WERI-Rb-1 (cell line): ENCODE data around the gene TMEM50A.

Source experiments
- DNase-seq: peaks from one replicate; pipeline ENCODE4 v3.0.0-alpha.2; 2020
- H3K27ac ChIP-seq: fragments of 250-450 bp; sonication (Bioruptor Pico); 2 replicates; pipeline ENCODE4 v1.5.1; 2020; ENCODE audit warnings: mild to moderate bottlenecking, moderate library complexity
- H3K27me3 ChIP-seq: fragments of 250-450 bp; sonication (Bioruptor Pico); 2 replicates; pipeline ENCODE4 v1.5.1; 2021; ENCODE audit warnings: mild to moderate bottlenecking, low read depth, moderate library complexity; ENCODE audit not compliant: insufficient read depth, severe bottlenecking
- H3K36me3 ChIP-seq: fragments of 250-450 bp; sonication (Bioruptor Pico); 2 replicates; pipeline ENCODE4 v1.5.1; 2020; ENCODE audit warnings: mild to moderate bottlenecking, moderate library complexity
- H3K4me3 ChIP-seq: 2 replicates; pipeline ENCODE4 v1.5.1; 2011; ENCODE audit warnings: low read depth, mild to moderate bottlenecking, control low read depth, low read length
- H3K9me3 ChIP-seq: fragments of 250-450 bp; sonication (Bioruptor Pico); 2 replicates; pipeline ENCODE4 v1.5.1; 2021; ENCODE audit warnings: mild to moderate bottlenecking, moderate library complexity; ENCODE audit not compliant: severe bottlenecking
- TF ChIP-seq, protein P1 (sequence below): IDR thresholded peaks from 2 replicates; pipeline ENCODE4 v1.5.1; 2011; ENCODE audit warnings: low read depth, mild to moderate bottlenecking, control low read depth, inconsistent platforms, low read length

The TMEM50A gene

DNA sequence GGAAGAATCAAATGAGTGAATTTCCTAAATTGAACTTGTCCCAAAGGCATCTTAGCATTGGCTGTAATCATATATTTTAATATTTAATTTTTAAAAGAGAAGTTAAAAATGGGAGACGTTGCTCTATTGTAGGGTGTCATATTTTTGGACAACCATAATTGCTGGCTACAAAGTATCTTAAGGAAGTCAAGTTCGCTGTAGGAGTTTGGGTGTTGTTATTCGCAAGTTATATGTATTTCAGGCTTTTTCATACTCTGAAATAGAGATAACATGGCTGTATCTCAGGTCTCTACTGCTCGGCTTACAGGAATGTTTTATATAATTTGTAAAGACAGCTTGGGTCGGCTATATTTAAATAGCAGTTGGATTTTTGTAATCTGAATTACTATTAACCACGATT is 852 bp downstream of the TMEM50A start:
- Histone ChIP-seq H3K4me3 (peak overlapping the region; percentile 97), H3K9me3 (no peaks in the 10 kb centered on the region), H3K27me3 (no peaks in the 10 kb centered on the region), H3K27ac (peak overlapping the region; percentile 94), H3K36me3 (peaks cover 20% of the 10 kb centered on the region)
- DNase-seq, result no peak
- TF ChIP-seq, protein P1, sequence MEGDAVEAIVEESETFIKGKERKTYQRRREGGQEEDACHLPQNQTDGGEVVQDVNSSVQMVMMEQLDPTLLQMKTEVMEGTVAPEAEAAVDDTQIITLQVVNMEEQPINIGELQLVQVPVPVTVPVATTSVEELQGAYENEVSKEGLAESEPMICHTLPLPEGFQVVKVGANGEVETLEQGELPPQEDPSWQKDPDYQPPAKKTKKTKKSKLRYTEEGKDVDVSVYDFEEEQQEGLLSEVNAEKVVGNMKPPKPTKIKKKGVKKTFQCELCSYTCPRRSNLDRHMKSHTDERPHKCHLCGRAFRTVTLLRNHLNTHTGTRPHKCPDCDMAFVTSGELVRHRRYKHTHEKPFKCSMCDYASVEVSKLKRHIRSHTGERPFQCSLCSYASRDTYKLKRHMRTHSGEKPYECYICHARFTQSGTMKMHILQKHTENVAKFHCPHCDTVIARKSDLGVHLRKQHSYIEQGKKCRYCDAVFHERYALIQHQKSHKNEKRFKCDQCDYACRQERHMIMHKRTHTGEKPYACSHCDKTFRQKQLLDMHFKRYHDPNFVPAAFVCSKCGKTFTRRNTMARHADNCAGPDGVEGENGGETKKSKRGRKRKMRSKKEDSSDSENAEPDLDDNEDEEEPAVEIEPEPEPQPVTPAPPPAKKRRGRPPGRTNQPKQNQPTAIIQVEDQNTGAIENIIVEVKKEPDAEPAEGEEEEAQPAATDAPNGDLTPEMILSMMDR, result no peak

DNA sequence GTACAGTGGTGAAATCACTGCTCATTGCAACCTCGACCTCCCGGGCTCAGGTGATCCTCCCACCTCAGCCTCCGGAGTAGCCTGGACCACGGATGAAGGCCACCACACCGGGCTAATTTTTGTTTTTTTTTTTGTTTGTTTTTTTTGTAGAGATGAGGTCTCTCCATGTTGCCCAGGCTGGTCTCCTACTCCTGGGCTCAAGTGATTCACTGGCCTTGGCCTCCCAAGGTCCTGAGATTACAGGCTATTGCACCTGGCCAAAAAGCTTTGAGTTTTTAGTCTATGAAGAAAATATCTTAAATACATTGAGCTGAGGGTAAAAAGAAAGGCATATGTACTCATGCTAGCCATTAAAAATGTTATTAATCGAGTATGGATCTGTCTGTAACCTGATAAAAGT is 3.6 kb downstream of the TMEM50A start:
- Histone ChIP-seq H3K36me3 (peaks cover 37% of the 10 kb centered on the region), H3K9me3 (no peaks in the 10 kb centered on the region), H3K4me3 (no peak overlapping the region), H3K27ac (no peak overlapping the region), H3K27me3 (no peaks in the 10 kb centered on the region)
- no peak for DNase-seq
- TF ChIP-seq, protein P1, result no peak

DNA sequence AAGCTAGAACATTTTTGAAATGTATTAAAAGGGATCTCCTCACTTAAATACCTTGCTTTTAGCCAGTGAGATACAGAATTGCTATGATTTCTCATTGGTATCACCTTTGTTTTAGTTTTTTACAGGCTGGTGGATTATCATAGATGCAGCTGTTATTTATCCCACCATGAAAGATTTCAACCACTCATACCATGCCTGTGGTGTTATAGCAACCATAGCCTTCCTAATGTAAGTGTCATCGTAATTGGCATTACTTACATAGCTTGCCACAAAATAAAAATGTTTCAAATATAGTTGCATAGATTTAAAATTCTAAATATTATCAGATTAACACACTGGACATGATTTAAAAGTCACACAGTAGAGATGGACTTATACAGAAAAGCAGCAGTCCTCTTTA is 4.7 kb downstream of the TMEM50A start:
- no peak for DNase-seq
- Histone ChIP-seq H3K9me3 (no peaks in the 10 kb centered on the region), H3K27ac (no peak overlapping the region), H3K36me3 (peaks cover 38% of the 10 kb centered on the region), H3K27me3 (no peaks in the 10 kb centered on the region), H3K4me3 (no peak overlapping the region)
- TF ChIP-seq, protein P1, result no peak

DNA sequence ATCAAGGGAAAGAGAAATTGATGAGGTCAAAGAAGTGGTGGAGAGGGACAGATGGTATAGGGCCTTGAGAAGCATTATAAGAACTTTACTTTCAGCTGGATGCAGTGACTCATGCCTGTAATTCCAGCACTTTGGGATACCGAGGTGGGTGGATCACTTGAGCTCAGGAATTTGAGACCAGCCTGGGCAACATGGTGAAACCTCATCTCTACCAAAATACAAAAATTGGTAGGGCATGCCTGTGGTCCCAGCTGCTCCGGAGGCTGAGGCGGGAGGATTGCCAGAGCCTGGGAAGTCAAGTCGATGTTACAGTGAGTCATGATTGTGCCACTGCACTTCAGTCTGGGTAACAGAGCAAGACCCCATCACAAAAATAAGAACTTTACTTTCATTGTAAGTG is 5.7 kb downstream of the TMEM50A start:
- Histone ChIP-seq H3K4me3 (no peak overlapping the region), H3K27me3 (no peaks in the 10 kb centered on the region), H3K27ac (no peak overlapping the region), H3K36me3 (peaks cover 38% of the 10 kb centered on the region), H3K9me3 (no peaks in the 10 kb centered on the region)
- TF ChIP-seq, protein P1, result no peak
- no peak for DNase-seq

DNA sequence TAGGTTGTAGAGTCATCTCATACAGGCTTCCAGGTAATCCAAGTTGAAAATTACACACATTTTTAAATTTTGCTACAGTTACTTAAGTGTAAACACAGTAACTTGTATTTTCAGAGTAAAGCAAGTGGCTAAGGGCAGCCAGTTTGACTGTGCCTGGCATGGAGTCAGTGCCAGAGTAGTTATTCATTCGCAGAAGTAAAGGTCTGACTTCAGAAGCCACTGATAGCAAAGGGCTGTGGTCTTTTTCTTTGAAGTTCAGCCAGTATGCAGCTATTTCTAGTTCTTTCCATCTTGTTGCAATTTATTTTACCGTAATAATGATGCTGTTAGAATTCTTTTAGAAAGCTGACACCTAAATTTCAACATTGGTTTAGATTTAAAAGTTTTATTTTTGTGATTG is 9.4 kb downstream of the TMEM50A start:
- H3K9me3 ChIP-seq, result no peaks in the 10 kb centered on the region
- H3K36me3 ChIP-seq, result peaks cover 44% of the 10 kb centered on the region
- no peak for DNase-seq

DNA sequence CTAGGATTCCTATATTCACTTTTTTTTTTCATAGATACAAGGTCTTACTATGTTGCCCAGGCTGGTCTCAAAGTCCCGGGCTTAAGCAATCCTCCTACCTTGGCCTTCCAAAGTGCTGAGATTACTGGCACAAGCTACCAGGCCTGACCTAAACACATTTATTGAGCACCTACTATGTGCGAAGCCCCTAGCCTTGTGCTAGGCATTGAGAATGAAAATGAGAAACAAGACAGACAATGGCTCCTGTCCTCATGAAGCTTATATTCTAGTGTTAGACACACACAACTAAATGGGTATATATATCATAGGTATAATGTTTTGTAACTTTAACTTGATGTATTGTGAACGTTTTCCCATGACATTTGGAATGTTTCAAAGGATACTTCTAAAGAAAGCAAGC is 11.5 kb downstream of the TMEM50A start:
- Histone ChIP-seq H3K4me3 (no peak overlapping the region), H3K9me3 (no peaks in the 10 kb centered on the region), H3K27ac (no peak overlapping the region), H3K27me3 (no peaks in the 10 kb centered on the region), H3K36me3 (peaks cover 44% of the 10 kb centered on the region)
- no peak for DNase-seq
- TF ChIP-seq, protein P1, result no peak

More for the DNA sequence above, 9.4 kb downstream of the TMEM50A start:
- TF ChIP-seq, protein P1, result no peak
- Histone ChIP-seq H3K27me3 (no peaks in the 10 kb centered on the region), H3K4me3 (no peak overlapping the region), H3K27ac (no peak overlapping the region)
